ENCODE data around the gene SYNJ2.
"Not testable (repeated sequence)": the region's sequence is repeated elsewhere in the genome, so short reads cannot be mapped to it uniquely, and the experiment has no call there.

SYNJ2 gene, protein sequence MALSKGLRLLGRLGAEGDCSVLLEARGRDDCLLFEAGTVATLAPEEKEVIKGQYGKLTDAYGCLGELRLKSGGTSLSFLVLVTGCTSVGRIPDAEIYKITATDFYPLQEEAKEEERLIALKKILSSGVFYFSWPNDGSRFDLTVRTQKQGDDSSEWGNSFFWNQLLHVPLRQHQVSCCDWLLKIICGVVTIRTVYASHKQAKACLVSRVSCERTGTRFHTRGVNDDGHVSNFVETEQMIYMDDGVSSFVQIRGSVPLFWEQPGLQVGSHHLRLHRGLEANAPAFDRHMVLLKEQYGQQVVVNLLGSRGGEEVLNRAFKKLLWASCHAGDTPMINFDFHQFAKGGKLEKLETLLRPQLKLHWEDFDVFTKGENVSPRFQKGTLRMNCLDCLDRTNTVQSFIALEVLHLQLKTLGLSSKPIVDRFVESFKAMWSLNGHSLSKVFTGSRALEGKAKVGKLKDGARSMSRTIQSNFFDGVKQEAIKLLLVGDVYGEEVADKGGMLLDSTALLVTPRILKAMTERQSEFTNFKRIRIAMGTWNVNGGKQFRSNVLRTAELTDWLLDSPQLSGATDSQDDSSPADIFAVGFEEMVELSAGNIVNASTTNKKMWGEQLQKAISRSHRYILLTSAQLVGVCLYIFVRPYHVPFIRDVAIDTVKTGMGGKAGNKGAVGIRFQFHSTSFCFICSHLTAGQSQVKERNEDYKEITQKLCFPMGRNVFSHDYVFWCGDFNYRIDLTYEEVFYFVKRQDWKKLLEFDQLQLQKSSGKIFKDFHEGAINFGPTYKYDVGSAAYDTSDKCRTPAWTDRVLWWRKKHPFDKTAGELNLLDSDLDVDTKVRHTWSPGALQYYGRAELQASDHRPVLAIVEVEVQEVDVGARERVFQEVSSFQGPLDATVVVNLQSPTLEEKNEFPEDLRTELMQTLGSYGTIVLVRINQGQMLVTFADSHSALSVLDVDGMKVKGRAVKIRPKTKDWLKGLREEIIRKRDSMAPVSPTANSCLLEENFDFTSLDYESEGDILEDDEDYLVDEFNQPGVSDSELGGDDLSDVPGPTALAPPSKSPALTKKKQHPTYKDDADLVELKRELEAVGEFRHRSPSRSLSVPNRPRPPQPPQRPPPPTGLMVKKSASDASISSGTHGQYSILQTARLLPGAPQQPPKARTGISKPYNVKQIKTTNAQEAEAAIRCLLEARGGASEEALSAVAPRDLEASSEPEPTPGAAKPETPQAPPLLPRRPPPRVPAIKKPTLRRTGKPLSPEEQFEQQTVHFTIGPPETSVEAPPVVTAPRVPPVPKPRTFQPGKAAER (N-terminal part only)

DNA sequence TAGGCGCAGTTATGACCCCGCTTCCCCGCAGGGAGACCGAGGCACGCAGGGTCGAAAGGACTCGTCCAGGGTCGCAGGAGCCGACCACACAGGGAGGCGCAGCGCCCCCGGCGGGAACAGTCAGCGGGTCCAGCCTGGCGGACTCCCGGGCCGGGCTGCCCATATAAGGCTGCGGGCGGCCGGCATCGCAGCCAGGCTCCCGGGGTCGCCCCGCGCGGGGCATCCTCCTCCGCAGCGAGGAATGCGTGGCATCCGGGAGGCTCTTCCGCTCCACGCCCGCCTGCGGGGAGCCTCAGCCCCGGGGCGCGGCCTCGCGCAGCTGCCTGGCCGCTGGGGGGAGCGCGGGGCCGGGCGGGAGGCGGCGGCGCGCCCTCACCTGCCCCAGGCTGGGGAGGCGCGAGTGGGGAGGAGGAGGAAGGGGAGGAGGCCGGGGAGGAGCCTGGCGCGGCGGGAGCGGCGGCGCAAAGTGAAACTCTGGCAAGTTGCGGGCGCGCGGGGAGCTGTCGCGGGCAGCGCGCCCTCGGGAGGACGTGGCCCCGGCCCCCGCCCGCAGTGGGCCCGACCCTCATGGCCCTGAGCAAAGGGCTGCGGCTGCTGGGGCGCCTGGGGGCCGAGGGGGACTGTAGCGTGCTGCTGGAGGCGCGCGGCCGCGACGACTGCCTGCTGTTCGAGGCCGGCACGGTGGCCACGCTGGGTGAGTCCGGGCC, at the start of gene SYNJ2:
SYNJ2 (plus strand) TSS at position 469 of the 707 bp plus-strand sequence; CDS start at position 568, 99 bp downstream.
- peak; percentile 69 for DNase-seq

DNA sequence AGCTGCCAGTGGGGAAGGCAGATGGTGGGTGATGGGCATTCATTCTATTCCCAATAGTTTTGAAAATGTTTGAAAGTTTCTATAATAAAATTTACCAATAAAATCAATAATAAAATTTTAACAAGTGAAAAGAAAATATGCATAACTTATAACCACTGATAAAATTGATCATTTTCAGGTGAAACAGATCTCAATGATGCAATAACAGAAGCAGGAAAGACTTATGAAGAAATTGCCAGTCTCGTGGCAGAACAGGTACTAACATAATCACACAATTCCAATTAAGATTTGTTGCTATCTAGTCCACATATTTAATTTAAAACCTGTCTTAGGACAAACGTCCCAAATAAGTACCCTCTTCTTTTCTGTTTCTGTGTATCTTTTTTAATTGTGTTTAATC, 45.9 kb upstream of the SYNJ2 start:
- no peak for DNase-seq

DNA sequence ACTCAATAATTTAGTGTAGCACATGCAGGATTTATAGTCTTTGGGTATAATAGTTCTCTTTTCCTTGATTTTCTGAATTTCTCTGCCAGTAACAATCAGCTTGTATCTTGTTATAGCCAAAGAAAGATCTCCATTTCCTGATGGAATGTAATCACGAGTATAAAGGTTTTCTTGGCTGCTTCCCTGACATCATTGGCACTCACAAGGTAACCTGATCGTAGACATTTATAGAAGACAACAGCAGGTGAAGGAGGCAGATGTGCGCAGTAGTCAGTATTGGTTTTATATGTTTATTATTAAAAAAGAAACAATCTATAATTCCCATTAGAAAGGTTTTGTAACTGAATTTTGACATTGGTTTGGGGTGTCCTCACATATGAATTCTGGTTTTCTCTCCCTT, 44.3 kb upstream of the SYNJ2 start:
- no peak for DNase-seq

DNA sequence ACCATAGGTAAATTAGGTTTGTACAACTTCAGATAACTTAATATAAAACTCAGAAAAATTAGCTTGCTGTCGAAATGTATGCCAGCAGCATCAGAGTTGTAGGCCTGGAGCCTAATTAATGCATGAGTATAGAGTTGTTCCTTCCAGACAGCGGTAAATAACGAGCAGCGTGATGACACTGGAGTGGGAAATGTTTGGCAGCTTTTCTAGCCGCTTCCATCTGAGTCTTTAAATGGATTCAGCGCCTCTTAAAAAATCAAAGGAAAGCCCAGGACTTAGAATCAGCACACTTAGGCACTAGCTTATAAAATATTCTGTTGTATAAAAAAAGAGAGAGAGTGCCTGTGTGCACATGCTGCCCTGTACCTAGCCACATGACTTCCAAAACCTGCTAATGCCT, 43.7 kb upstream of the SYNJ2 start:
- no peak for DNase-seq

DNA sequence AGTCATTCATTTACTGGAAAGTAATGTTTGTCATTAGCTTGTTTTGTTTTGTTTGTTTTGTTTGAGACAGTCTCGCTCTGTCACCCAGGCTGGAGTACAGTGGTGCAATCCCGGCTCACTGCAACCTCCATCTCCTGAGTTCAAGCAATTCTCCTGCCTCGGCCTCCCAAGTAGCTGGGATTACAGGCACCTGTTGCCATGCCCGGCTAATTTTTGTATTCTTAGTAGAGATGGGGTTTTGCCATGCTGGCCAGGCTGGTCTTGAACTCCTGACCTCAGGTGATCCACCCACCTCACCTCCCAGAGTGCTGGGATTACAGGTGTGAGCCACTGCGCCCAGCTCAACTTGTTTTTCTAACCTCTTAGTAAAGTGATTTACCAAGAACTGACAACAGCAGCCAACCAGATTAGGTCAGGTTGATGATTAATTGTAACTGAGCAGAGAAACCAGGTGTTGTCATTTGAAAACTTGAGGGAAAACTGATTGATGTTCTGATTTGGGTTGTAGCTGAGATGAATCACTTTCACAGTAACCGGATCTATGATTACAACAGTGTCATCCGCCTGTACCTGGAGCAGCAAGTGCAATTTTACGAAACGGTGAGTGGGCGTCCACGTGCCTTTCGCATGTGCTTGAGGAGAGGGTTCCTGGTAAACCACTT, 41.2 kb upstream of the SYNJ2 start:
- DNase-seq = peak; percentile 62

DNA sequence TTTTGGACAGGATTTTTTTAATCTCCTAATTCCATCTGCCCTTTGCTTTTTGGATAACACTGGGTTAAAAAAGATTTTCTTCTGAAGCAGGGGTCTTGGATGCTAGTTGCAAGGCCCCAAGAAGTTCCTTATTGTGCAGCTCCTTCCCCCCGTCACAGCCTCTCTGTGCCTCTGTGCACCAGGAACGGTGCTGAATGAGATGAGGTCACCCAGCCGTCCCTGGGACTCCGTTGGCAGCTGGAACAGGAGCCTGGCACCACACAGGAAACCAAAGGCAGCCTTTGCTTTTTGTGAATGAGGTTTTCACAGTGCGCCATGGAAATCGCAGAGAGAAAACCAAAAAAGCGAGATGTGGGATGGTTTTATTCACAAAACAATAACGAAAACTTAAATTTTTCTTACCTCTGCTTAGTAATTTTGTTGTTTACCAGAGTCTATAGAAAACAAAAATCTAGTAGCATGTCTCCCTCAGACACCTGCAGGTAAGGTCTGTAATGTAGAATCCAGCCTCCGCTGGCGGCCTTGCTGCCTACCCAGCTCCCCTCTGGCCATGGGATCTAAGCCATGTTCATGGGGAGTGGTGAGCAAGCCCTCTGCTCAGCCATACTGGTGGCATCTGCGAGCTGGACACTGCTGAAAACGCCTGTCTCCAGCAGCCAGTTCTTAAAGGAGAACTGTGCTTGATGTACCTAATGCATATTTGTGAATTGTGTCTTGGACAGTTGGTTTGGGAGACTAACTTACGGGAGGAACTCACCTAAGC, 40.4 kb upstream of the SYNJ2 start:
- no peak for DNase-seq

DNA sequence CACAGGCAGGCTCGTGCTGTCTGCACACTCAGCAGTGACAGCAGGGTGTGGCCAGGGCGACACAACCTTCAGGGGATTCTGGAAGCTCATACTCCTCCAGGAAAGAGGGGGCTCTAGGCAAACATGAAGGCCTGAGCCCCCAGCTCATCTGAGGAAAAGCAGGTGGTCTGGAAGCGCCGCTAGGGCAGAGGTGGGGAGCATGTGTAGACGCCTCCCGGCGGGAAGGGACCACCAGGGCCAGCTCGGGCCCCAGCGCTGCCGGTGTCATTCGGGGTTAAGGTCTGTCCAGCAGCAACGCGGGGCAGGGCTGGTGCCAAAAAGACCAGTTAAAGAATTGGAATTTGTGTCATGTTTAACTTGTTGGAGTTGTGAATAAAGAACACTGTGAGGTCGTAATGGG, 39.3 kb upstream of the SYNJ2 start:
- no peak for DNase-seq

DNA sequence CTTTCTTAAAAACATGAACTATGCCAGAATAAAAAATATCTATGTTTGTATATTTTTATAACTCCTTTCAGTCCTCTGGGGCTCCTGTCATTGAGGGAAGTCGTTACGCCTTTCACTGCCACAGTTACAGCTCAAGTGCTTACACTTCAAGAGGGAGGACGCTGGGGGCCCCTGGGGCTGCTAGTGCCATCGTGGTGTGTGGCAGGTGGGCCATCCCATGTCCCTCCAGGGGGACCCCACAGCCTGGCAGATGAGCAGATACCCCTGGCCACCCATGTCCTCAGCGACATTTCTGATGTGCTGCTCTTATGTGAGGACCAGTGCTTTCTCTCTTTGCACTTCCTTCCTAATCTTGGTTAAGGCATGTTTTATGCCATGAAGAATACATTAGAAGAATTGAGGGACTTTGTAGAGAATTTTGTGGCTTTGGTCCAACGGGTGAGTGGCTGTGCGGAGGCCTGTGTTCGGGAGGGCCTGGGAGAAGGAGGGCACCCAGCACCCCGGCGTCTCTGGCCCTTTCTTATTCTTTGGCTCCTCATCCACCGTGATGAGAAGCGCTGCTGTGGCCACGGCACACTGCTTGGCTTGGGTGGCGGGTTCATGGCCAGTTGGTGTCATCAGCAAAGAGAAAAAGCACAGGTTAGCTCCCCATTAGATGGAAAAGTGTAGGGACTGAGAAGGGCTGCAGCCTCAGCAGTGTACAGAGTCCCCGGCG, 38.3 kb upstream of the SYNJ2 start:
- DNase-seq = no peak

DNA sequence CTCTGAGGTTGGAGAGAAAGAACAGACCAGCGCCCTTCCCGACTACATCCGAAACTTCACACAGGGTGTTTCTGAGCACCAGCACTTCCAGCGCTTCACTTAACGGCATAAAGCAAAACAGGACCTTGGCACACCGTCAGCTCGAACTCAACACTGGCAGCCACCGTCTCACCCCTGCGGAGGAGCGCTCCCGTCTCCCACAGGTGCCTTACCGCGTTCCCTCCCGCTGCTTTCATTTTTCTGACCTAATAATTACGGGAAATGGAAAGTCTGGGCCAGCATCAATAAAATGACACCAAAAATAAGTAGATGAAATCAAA, 37.7 kb upstream of the SYNJ2 start:
- DNase-seq = no peak

DNA sequence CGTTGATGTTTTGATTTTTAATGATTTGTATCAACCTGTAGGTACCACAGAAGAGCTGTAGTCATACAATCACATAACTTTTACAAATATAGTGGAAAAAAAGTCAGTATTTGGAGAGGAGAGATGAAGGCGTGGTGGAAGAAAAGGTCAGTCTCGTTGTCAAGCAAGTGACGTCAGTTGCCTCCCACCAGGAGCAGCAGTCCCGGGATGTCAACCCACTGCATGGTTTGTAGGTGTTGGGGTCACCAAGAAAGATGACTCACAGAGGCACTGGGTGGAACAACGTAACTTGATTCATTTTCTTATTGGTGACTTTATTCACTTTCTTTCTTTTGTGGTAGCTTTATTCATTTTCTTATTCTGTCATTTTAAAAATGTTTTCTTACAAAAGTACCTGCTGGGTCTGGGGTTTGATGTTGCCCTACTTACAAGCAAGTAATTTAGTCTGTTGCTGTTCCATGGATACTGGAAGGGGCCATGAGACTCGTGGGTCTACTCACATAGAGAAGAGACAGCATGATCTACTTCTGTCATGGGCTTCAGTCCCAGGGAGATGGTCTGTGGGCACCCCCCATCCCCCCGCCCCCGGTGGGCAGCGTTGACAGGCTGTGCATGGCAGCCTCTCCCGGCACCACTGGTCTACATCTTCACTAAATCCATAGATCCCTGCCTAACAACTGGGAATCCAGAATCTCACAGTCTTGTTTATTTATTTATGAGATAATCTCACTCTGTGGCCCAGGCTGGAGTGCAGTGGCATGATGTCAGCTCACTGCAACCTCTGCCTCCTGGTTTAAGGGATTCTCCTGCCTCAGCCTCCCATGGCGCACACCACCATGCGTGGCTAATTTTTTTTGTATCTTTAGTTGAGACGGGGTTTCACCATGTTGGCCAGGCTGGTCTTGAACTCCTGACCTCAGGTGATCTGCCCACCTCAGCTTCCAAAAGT, 36.4 kb upstream of the SYNJ2 start:
- no peak for DNase-seq

DNA sequence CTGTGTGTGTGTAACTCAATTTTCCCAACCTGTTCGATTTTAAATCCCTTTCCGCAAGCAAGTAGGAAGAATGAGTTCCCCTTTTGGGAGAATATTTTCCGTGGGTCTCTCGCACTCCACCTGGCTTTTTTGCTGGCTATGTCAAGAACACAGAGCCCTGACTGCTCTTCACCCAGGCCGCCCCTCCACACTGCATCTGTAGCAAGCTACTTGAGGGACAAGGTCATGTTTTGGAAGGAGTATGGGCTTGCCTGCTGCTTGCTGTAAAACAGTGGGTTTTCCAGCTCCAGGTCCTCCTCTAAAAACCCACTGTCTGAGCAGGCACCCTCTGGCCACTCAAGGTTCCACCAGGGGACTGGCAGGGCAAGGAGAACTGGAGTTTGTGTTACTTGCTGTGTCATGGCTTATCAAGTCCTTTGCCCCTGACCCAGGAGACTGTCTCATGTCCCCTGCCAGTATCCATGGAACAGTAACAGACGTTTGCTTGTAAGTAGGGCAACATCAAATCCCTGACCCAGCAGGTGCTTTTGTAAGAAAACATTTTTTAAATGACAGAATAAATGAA, 35.5 kb upstream of the SYNJ2 start:
- no peak for DNase-seq

DNA sequence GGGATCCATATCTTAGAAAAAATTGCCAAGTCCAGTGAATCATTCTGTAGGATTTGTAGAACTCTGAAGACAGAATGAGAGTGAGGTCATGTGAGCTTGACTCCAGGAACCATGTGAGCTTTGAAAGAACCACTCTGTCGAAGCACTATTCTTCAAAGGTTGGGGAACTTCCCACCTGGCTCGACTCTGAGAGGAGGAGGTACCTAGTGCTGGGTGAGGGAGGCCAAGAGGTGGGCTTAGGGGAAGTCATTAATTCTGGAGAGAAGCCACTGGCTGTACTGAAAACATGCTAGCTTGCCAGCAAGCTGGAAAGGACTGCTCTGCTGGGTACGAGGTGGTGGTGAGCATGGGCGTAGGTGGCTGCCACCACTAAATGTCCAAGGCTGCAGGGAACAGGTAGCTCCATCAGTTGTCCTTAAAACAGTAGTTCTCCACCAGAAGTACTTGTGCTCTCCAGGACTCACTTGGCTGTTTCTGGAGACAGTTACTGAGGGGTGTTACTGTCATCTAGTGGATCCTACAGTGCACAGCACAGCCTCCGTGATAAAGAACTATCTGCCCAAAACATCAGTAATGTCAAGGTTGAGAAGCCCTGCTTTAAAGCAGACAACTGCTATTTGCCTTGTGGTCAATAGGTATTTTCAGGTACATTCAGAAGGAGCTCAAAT, 34.7 kb upstream of the SYNJ2 start:
- no peak for DNase-seq

DNA sequence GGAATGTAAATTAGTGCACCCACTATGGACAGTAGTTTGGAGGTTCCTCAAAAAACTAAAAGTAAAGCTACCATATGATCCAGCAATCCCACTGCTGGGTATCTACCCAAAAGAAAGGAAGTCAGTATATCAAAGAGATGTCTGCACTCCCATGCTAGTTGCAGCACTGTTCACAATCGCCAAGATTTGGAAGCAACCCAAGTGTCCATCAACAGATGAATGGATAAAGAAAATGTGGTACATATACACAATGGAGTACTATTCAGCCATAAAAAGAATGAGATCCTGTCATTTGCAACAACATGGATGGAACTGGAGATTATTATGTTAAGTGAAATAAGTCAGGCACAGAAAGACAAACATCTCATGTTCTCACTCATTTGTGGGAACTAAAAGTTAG, 30.8 kb upstream of the SYNJ2 start:
- DNase-seq = not testable (repeated sequence)

DNA sequence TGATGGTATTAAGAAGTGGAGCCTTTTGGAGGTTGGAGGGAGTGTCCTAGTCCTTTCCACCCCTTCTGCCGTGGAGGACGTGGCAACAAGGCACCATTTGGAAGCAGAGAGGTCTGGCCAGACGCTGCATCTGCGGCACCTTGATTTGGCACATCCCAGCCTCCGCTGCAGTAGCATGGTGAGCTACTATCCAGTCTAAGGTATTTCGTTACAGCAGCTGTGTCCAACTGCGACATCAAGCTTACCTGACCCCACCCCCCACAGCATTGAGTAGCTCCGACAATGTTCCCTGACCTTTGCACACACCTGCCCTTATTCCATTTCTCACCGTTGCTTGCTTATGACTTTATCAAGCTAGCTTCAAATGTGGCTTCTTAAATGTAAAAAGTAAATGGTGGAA, 29.8 kb upstream of the SYNJ2 start:
- DNase-seq = no peak

DNA sequence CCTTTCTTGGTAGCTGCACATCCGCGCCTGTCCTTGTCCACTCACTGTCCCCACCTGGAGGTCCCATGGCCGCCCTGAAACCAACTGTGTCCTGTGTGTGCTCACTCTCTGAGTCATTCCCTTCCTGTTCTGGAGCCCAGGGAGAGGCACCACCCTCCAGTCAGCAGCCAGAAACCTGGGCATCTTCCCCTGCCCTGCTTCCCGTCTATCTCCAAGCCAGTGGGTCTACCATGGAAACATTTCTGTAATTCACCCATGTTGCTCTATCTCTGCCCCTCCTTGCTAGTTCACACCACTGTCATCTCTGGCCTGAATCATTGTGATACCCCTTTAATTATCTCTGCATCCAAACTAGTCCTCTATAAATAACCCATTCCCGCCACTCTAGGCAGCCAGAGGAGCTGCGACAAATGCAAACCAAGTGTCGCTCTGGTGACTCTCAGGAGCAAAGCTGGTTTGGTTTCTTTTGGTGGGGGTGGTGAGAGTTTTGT, 28.8 kb upstream of the SYNJ2 start:
- no peak for DNase-seq

DNA sequence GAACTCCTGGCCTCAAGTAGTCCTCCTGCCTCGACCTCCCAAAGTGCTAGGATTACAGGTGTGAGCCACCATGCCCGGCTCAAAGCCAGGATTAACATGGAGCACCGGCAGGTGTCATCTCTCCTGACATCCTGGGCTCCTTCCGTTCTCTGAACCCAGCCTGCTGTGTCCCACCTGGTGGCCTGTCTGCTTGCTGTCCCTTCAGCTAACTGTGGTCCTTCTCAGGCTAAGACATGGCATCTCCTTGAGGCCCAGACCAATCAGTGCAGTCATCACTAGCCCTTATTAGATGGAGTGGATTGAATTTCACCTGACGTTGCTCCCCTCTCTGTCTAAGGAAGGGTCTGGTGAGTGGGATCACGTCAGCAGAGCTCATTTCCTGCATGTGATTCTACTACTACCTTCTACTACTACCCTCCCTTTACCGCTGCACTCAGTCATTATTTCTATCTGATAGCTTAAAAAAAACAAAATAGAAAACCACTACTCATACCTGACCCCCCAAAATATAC, 28.0 kb upstream of the SYNJ2 start:
- DNase-seq = no peak

DNA sequence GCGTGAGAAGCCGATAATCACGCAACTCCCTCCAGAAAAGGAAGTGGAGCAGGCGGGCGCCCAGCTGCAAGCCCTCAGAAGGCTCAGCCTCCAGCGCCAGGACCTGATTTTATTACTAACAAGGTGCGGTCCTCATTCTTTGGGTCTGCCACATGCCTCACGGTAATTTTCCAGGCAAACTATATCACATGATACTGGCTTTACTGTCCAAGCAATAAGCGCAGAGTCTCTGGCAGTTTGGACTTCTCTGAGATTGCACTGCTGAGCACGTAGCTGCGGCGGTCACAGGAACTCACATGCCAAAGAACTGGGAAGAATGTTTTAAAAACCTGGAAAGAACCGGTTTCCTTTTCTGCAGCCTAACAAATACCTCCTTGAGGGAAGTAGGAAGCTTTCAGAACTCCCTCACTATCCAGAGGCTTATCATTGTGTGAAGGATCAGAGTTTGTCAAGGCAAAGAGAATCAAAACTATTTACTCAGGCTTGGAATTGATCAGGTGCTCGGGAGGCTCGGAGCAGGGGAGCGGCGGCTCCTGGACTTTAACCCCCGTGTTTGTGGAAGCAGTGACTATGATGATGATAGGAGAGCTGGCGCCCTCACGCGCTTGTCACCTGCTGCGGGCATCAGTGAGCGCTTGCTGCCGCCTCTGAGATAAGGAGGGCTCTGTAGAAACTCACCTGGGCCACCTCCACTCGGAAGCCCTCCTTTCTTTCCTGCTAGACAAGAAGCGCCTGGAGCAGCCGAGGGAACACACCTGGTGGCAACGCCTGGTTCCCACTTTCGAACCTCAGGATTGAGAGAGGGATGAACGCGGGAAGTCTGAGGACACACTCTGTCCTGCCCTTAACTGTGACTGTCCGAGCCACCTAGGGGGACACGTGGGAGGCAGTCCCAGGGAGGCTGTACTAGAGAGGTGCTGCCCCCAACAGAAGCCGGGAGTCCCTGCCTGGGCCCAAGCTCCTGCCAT, 27.2 kb upstream of the SYNJ2 start:
- DNase-seq = no peak

Data from kidney glomerular epithelial cell (primary cell).